ENCODE results near the gene SAMD3.

- no peak for TF ChIP-seq MAZ (IDR thresholded peaks at IDR 0.05; ENCODE audit: borderline replicate concordance, low read depth, low read length)
- no peak for TF ChIP-seq BHLHE40 (IDR thresholded peaks at IDR 0.05; ENCODE audit: low read depth, low read length)
- no peak for TF ChIP-seq CTCF (conservative IDR thresholded peaks at IDR 0.05; ENCODE audit: low read depth, low read length)
Observed at GRCh38 chr6:130116273-130116672, 106.5 kb downstream of the SAMD3 start.
